K562 (cell line): ENCODE data around the gene TSPAN11. TPM values are rescaled to one million over a fixed set of nuclear protein-coding genes. Genes with fewer than 3 reads are reported as not detected.

Experiments used
- ATAC-seq: fragments of 200-7000 bp; cut with Tn5 transposase; 3 replicates; pipeline ENCODE4 v1.9.1; 2020; ENCODE audit warnings: moderate library complexity
- BruUV-seq: library from RNA; stranded (reverse); fragments of 400-500 nt; replicated peaks from 2 replicates; lab custom pipeline; 2021; lab: Mats Ljungman, UMichigan
- CTCF ChIA-PET: fragments of 300-600 bp; formaldehyde crosslinking; extraction: SDS; loops from one replicate; lab custom pipeline; 2021; ENCODE audit warnings: low intra/inter-chr PET ratio; lab: Yijun Ruan, JAX
- POLR2A ChIA-PET: fragments of 300-600, 350-650 bp; sonication (Branson Sonifier 250); formaldehyde crosslinking; extraction: SDS; loops from one replicate; lab custom pipeline; 2021; ENCODE audit warnings: antibody characterized with exemption, inconsistent platforms; lab: Yijun Ruan, JAX
- DNase-seq, 4 experiments: peaks; one replicate each; pipeline versions ENCODE4 v3.0.0 to v3.0.0-alpha.2; 2011 to 2018; ENCODE audit warnings: low spot score in 3 of 4, mixed read lengths in 3 of 4; ENCODE audit errors: extremely low read depth in 1 of 4
- FAIRE-seq: peaks from 2 replicates; lab custom pipeline; 2011; peaks lifted over from hg19 to GRCh38; lab: Jason Lieb, UNC
- H2AFZ ChIP-seq: 2 replicates; pipeline ENCODE4 v1.6.0; 2011; ENCODE audit warnings: low read depth, low read length, control low read depth, inconsistent platforms
- H3K27ac ChIP-seq: fragments of 200-600 bp; 3 replicates; pipeline ENCODE4 v1.8.0; 2011; ENCODE audit warnings: low read depth, mild to moderate bottlenecking, control low read depth, inconsistent platforms, low read length, moderate library complexity, mixed read lengths; ENCODE audit errors: extremely low read depth
- H3K27me3 ChIP-seq, 2 experiments: fragments of 300-600 bp in 1 of 2; 2 replicates in 1 of 2; 3 replicates in 1 of 2; pipeline versions ENCODE4 v1.6.0 to v1.8.0; 2011; ENCODE audit warnings: inconsistent platforms in 2 of 2, low read length in 2 of 2, mild to moderate bottlenecking in 1 of 2, mixed read lengths in 1 of 2, moderate library complexity in 1 of 2; ENCODE audit not compliant: control insufficient read depth in 2 of 2, insufficient read depth in 2 of 2
- H3K36me3 ChIP-seq: fragments of 300-600 bp; 3 replicates; pipeline ENCODE4 v1.8.0; 2011; ENCODE audit warnings: mild to moderate bottlenecking, low read length, inconsistent platforms; ENCODE audit not compliant: control insufficient read depth, insufficient read depth
- H3K4me1 ChIP-seq, 2 experiments: fragments of 200-600 bp in 1 of 2; replicated peaks in 1 of 2; 2 replicates in 1 of 2; 3 replicates in 1 of 2; pipeline versions ENCODE4 v1.5.1 to v1.8.0; 2011; ENCODE audit warnings: inconsistent platforms in 2 of 2, low read length in 2 of 2, mild to moderate bottlenecking in 1 of 2, mixed read lengths in 1 of 2, moderate library complexity in 1 of 2; ENCODE audit not compliant: control insufficient read depth in 2 of 2, insufficient read depth in 2 of 2
- H3K4me2 ChIP-seq: 2 replicates; pipeline ENCODE4 v1.6.1; 2011; ENCODE audit warnings: low read length, control low read depth, inconsistent platforms, mixed read lengths; ENCODE audit not compliant: insufficient read depth
- H3K4me3 ChIP-seq: fragments of 200-600 bp; sonication (generic), shearing (Covaris generic); 2 replicates; pipeline ENCODE4 v1.5.1; 2016; ENCODE audit warnings: control low read depth, inconsistent platforms
- H3K79me2 ChIP-seq: fragments of 200-600 bp; 3 replicates; pipeline ENCODE4 v1.8.0; 2011; ENCODE audit warnings: low read length, inconsistent platforms; ENCODE audit not compliant: control insufficient read depth, insufficient read depth
- H3K9ac ChIP-seq, 2 experiments: 2 replicates each; pipeline versions ENCODE4 v1.6.0 to v1.6.1; 2011; ENCODE audit warnings: low read depth in 2 of 2, low read length in 2 of 2, control low read depth in 1 of 2, inconsistent platforms in 1 of 2, mild to moderate bottlenecking in 1 of 2, mixed read lengths in 1 of 2; ENCODE audit not compliant: insufficient read depth in 1 of 2
- H3K9me1 ChIP-seq: one replicate; pipeline ENCODE4 v1.6.0; 2011; ENCODE audit warnings: inconsistent platforms, mild to moderate bottlenecking, low read length, moderate library complexity; ENCODE audit not compliant: control insufficient read depth, insufficient read depth
- H3K9me3 ChIP-seq: replicated peaks from 2 replicates; pipeline ENCODE4 v1.5.1; 2011; ENCODE audit warnings: low read depth, low read length, inconsistent platforms; ENCODE audit not compliant: control insufficient read depth, insufficient read depth
- H4K20me1 ChIP-seq: replicated peaks from 2 replicates; pipeline ENCODE4 v1.6.1; 2011; ENCODE audit warnings: low read length, inconsistent platforms, mixed read lengths; ENCODE audit not compliant: control insufficient read depth, insufficient read depth
- CC2D1A ChIP-seq: fragments of 450-650 bp; IDR thresholded peaks from 2 replicates; pipeline ENCODE4 v1.6.1; 2017; ENCODE audit warnings: mild to moderate bottlenecking
- FIP1L1 ChIP-seq: fragments of 200-400 bp; formaldehyde crosslinking; IDR thresholded peaks from 2 replicates; pipeline ENCODE4 v1.6.1; 2018; ENCODE audit warnings: mild to moderate bottlenecking, low read depth, low read length; ENCODE audit not compliant: poor library complexity, severe bottlenecking
- GATAD2A ChIP-seq: fragments of 450-650 bp; IDR thresholded peaks from 2 replicates; pipeline ENCODE4 v1.6.1; 2017
- HDGF ChIP-seq: fragments of 450-650 bp; IDR thresholded peaks from 2 replicates; pipeline ENCODE4 v1.6.1; 2016
- KDM2B ChIP-seq: fragments of 250-450 bp; sonication (Bioruptor Pico); IDR thresholded peaks from 2 replicates; pipeline ENCODE4 v1.8.0; 2021; ENCODE audit warnings: mild to moderate bottlenecking, moderate library complexity
- MEF2A ChIP-seq: IDR thresholded peaks from 2 replicates; pipeline ENCODE4 v1.6.1; 2011; ENCODE audit warnings: low read depth, mild to moderate bottlenecking, low read length, moderate library complexity; ENCODE audit not compliant: control insufficient read depth
- NKRF ChIP-seq: fragments of 450-650 bp; IDR thresholded peaks from 2 replicates; pipeline ENCODE4 v1.6.1; 2016; ENCODE audit warnings: borderline replicate concordance
- POLR2A ChIP-seq: fragments of 450-650 bp; conservative IDR thresholded peaks from 2 replicates; pipeline ENCODE4 v1.6.1; 2016
- RBM17 ChIP-seq: fragments of 200-400 bp; formaldehyde crosslinking; IDR thresholded peaks from 2 replicates; pipeline ENCODE4 v1.6.1; 2017; ENCODE audit warnings: low read depth, mild to moderate bottlenecking, low read length, borderline replicate concordance
- RHOXF2B ChIP-seq: fragments of 250-450 bp; sonication (Bioruptor Pico); conservative IDR thresholded peaks from 2 replicates; pipeline ENCODE4 v1.5.1; 2021
- SNRNP70 ChIP-seq: fragments of 200-400 bp; formaldehyde crosslinking; optimal IDR thresholded peaks from 2 replicates; pipeline ENCODE3; 2017; ENCODE audit warnings: low read depth, low read length
- YY1 ChIP-seq, 3 experiments: IDR thresholded peaks; 2 replicates each; pipeline ENCODE4 v1.6.1; 2011; ENCODE audit warnings: low read length in 2 of 3, mild to moderate bottlenecking in 2 of 3, moderate library complexity in 2 of 3, borderline replicate concordance in 1 of 3, control low read depth in 1 of 3, low read depth in 1 of 3; ENCODE audit not compliant: insufficient read depth in 3 of 3, insufficient replicate concordance in 2 of 3, control insufficient read depth in 1 of 3, insufficient read length in 1 of 3; ENCODE audit errors: extremely low read depth in 1 of 3
- ZNF165 ChIP-seq: fragments of 250-450 bp; sonication (Bioruptor Pico); IDR thresholded peaks from 2 replicates; pipeline ENCODE4 v1.4.0; 2020; ENCODE audit warnings: borderline replicate concordance
- ZNF253 ChIP-seq: fragments of 250-450 bp; sonication (Bioruptor Pico); conservative IDR thresholded peaks from 2 replicates; pipeline ENCODE4 v1.6.1; 2021; ENCODE audit warnings: mild to moderate bottlenecking
- ZNF274 ChIP-seq: IDR thresholded peaks from 2 replicates; pipeline ENCODE4 v1.6.1; 2011; ENCODE audit warnings: low read depth, mild to moderate bottlenecking, low read length, moderate library complexity, borderline replicate concordance
- WGBS: fragments of 100-300 bp; shearing (Covaris generic); methylation state at CpG from one replicate; pipeline ENCODE4 v1.1.6; 2016; ENCODE audit warnings: low coverage, mixed read lengths; ENCODE audit not compliant: insufficient coverage; ENCODE audit errors: missing lambda C conversion rate; 5-methylcytosine and 5-hydroxymethylcytosine counted together
- in situ Hi-C: fragments of 300-500 bp; cut with MboI; formaldehyde crosslinking; loops from 4 replicates; pipeline ENCODE4 v1.15.0; 2018; ENCODE audit warnings: inconsistent platforms, mixed read lengths
- intact Hi-C: fragments of 100-400 bp; cut with micrococcal nuclease; formaldehyde crosslinking; loops from 2 replicates; pipeline ENCODE4 v1.14.2; 2022
- polyA plus RNA-seq, 8 experiments: library from polyadenylated mRNA; depleted of rRNA in 4 of 8; stranded (reverse) in 5 of 8; unstranded in 3 of 8; fragments of >200 nt; fragmentation: Nextera tagmentation in 2 of 8; fragmentation: Illumina TruSeq in 1 of 8; extraction: Ambion mirVana in 2 of 8; extraction: Trizol in 1 of 8; gene quantifications; 2 replicates each; pipeline versions ENCODE4 v1.2.1 to v1.2.3, GENCODE V29; 2011 to 2014; ENCODE audit warnings: inconsistent platforms in 1 of 8, missing spikeins in 1 of 8
- total RNA-seq, 7 experiments: library from RNA; depleted of rRNA in 6 of 7; stranded (reverse); fragments of >200 nt in 6 of 7; fragmentation: Illumina TruSeq in 2 of 7; extraction: Trizol in 2 of 7; gene quantifications; 2 replicates each; pipeline versions ENCODE4 v1.2.1 to v1.2.3, GENCODE V29; 2011 to 2021; ENCODE audit warnings: low replicate concordance in 1 of 7
- TF ChIP-seq, protein P1 (sequence below): fragments of 200-400 bp; formaldehyde crosslinking; IDR thresholded peaks from 2 replicates; pipeline ENCODE4 v1.6.1; 2017; ENCODE audit warnings: mild to moderate bottlenecking, low read depth, low read length, moderate library complexity

Gene TSPAN11
- total and polyA plus RNA-seq, 9 of the 15 experiments (the other 6 are each of a cell fraction or from before 2014, with no cell fraction given) = not detected

DNA sequence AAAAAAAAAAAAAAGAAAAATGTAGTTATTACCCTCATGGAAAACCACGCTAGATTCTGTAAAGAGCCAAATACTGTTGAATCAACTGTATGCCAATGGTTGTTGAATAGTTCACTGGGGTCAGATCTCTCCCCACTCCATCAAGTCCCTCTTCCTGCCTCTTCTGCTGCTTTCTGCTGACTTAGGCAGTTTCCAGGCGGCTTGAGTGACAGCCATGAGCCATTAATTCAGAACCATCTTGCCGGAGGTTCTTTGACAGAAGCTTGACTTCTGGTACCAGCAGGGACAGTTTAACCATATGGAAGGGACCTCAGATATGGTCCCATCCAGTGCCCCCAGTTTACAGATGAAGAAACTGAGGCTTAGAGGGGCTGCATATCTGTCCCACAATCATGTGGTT lies 34.5 kb downstream of the TSPAN11 start (continued):
- TF ChIP-seq RHOXF2B = no peak

GRCh38 chr12:30962047-30962446 lies 35.5 kb downstream of the TSPAN11 start:
- ATAC-seq = no peak
- H3K9me1 ChIP-seq = no peaks in the 10 kb centered on the region
- H4K20me1 ChIP-seq = no peaks in the 10 kb centered on the region; the same call in 1 of the 2 replicates
- ChIA-PET POLR2A (no interaction called here), CTCF (no interaction called here)
- DNase-seq = no peak
- 0% methylated on average over 2 of the region's 2 CpGs for WGBS
- H3K36me3 ChIP-seq = no peaks in the 10 kb centered on the region
- H3K9ac ChIP-seq = no peak overlapping the region
- in situ Hi-C loops = no loop called here
- TF ChIP-seq ZNF165 (CRISPR knock-in tag) = no peak
- TF ChIP-seq NKRF = no peak
- TF ChIP-seq ZNF253 (CRISPR knock-in tag) = no peak
- no peak for TF ChIP-seq KDM2B
- TF ChIP-seq CC2D1A = no peak
- no peak for TF ChIP-seq GATAD2A
- no peak for TF ChIP-seq POLR2A
- no peak for TF ChIP-seq ZNF274
- no peak for TF ChIP-seq SNRNP70
- TF ChIP-seq, protein P1, sequence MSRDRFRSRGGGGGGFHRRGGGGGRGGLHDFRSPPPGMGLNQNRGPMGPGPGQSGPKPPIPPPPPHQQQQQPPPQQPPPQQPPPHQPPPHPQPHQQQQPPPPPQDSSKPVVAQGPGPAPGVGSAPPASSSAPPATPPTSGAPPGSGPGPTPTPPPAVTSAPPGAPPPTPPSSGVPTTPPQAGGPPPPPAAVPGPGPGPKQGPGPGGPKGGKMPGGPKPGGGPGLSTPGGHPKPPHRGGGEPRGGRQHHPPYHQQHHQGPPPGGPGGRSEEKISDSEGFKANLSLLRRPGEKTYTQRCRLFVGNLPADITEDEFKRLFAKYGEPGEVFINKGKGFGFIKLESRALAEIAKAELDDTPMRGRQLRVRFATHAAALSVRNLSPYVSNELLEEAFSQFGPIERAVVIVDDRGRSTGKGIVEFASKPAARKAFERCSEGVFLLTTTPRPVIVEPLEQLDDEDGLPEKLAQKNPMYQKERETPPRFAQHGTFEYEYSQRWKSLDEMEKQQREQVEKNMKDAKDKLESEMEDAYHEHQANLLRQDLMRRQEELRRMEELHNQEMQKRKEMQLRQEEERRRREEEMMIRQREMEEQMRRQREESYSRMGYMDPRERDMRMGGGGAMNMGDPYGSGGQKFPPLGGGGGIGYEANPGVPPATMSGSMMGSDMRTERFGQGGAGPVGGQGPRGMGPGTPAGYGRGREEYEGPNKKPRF = no peak
- TF ChIP-seq RBM17 = no peak
- TF ChIP-seq MEF2A = no peak
- no peak for TF ChIP-seq HDGF
- TF ChIP-seq YY1 (IDR thresholded peaks at IDR 0.05; ENCODE audit: borderline replicate concordance in 1 of 3, control insufficient read depth in 1 of 3, extremely low read depth in 1 of 3, insufficient read depth in 3 of 3, insufficient read length in 1 of 3, insufficient replicate concordance in 2 of 3, low read depth in 1 of 3, low read length in 2 of 3) = no peak
- TF ChIP-seq FIP1L1 = no peak
- H3K27me3 ChIP-seq = peaks cover 13 to 69% of the 10 kb centered on the region in 2 experiments; a peak in 4 of 5 replicates
- intact Hi-C loops = no loop called here
- BruUV-seq = no TSS peak
- FAIRE-seq = no peak
- H3K27ac ChIP-seq = no peak overlapping the region
- H3K4me2 ChIP-seq = no peak overlapping the region
- no peaks in the 10 kb centered on the region for H3K79me2 ChIP-seq
- H3K4me3 ChIP-seq = no peak overlapping the region
- no peaks in the 10 kb centered on the region for H3K9me3 ChIP-seq
- no peaks in the 10 kb centered on the region for H3K4me1 ChIP-seq
- no peak overlapping the region for H2AFZ ChIP-seq
